Fibroblast of the aortic adventitia (primary cell): Measurements from ENCODE around the gene YTHDF1. TPM values are rescaled to one million over a fixed set of nuclear protein-coding genes. Genes with fewer than 3 reads are reported as not detected.
A peak's percentile ranks its signal among the peaks of the same experiment; 100 is the strongest.

Experiments used
- DNase-seq: peaks from one replicate; pipeline ENCODE4 v3.0.0-alpha.2; 2010; ENCODE audit warnings: low read depth
- H3K4me3 ChIP-seq: 2 replicates; pipeline ENCODE4 v1.5.1; 2011; ENCODE audit warnings: low read depth, mild to moderate bottlenecking, control low read depth, low read length, moderate library complexity
- total RNA-seq: library from RNA; depleted of rRNA; stranded (reverse); fragments of >200 nt; gene quantifications from 2 replicates; pipeline ENCODE4 v1.2.3, GENCODE V29; 2012; ENCODE audit warnings: low replicate concordance
- TF ChIP-seq, protein P1 (sequence below): IDR thresholded peaks from 2 replicates; pipeline ENCODE4 v1.5.1; 2011; ENCODE audit warnings: mild to moderate bottlenecking, low read length, control low read depth, inconsistent platforms; ENCODE audit not compliant: insufficient read depth

Gene YTHDF1
- total RNA-seq, 1 donor = 24.8 TPM

DNA sequence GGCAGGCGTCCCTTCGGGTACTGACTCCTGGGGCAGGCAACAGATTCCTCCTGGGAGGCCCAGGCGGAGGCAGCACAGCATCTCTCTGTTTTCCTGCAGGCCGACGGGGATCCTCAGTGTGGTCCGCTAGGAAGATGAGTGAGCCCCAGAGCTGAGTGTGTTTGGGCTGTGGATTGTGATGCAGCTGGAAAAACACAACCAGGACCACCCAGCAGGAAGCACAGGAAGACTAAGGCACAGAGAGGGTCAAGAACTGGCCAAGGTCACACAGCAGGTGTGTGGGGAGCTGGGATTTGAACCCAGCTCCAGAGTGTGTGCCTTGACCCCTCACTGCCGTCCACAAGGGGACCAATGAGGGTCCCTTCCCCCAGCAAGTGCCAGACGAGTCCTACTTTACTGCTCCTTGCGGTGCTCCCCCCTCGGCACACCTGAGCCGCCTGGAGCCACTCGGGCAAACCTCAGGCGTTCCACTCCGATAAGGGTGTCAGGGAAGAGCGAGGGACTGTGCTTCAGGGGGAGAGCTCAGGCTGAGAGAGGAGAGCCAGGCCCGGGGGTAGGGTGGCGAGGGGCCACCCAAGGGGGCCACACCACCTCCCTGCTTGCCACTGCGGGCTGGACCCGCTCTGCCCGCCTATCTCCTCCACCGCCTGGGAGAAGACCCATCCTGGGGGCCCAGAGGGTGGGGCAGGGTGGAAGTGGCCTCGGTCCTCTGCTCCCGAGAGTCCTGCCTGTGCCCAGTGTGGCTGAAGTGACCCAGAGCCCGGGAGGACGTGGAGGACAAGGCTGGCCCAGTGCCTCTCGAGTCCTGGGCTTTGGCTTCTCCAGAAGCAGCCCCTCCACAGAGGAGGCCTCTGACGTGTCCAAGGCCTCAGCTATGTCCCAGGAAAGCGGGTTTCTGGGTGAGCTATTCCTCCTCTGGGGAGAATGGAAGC, 63.3 kb downstream of the YTHDF1 start:
- TF ChIP-seq, protein P1, sequence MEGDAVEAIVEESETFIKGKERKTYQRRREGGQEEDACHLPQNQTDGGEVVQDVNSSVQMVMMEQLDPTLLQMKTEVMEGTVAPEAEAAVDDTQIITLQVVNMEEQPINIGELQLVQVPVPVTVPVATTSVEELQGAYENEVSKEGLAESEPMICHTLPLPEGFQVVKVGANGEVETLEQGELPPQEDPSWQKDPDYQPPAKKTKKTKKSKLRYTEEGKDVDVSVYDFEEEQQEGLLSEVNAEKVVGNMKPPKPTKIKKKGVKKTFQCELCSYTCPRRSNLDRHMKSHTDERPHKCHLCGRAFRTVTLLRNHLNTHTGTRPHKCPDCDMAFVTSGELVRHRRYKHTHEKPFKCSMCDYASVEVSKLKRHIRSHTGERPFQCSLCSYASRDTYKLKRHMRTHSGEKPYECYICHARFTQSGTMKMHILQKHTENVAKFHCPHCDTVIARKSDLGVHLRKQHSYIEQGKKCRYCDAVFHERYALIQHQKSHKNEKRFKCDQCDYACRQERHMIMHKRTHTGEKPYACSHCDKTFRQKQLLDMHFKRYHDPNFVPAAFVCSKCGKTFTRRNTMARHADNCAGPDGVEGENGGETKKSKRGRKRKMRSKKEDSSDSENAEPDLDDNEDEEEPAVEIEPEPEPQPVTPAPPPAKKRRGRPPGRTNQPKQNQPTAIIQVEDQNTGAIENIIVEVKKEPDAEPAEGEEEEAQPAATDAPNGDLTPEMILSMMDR = no peak
- no peak for DNase-seq
- no peak overlapping the region for H3K4me3 ChIP-seq

DNA sequence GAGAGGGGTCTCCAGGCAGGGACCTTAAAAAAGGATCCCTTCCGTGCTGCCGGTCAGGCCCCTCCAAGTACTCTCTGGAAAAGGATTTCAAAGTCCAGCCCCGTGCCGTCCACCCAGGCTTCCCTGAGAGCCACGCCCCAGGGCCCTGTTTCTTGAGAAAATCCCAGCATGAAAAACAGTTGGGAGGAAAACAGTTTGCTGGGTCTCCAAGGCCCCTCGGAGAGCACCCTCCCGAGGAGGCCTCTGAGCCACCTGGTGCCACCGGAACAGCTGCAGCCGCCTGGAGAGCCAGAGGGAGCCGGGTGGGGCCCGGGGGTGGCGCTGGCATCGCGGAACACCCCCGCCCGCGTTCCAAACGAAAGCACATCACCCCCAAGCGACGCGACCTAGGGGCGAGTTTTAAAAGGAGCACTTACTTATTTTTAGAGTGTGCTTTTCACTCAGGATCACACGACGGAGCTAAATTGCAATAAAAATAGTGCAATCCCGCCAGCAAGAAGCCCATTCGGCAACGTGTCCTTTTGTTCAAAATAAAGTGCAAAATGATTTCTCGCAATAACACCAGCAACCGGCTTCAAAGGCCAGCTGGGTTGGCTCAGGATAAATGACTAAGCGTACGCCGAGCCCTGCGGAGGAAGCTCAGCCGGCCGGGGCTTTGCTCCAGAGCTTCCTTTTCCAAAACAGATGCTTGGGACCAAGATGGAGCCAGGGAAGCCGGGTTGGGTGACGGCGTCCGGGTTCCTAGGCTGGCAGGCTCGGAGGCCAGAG, 64.2 kb downstream of the YTHDF1 start:
- TF ChIP-seq, protein P1 = no peak
- DNase-seq = peak; percentile 34
- no peak overlapping the region for H3K4me3 ChIP-seq

DNA sequence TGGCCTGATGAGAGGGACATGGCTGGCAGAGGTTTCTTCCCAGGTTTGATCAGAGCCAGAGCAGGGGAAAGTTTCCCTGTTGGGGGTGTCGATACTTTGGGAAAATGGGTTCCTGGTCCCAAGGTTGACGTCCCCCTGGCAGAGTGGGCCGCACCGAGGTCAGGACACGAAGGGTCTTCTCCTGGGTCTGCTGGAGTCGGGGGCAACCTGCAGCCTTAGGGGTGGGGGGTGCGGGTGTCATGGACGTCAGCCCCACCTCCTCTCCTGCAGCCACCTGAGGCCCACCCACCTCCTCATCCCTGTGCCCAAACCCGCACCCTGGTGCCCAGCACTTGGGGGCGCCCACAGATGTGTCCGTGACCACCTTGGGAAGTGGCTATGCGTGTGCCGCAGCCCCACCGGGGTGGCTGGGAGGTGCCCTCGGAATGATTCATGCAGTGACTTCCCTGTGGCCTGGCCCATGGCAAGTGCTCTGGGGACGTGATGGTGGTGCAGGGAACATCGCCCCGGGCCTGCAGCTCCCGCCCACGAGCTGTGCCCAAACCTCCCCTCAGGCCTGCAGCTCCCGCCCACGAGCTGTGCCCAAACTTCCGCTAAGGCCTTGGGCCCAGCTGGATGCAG, 64.9 kb downstream of the YTHDF1 start:
- TF ChIP-seq, protein P1 = no peak
- H3K4me3 ChIP-seq = no peak overlapping the region

GRCh38 chr20:63150391-63150898, 65.5 kb downstream of the YTHDF1 start:
- TF ChIP-seq, protein P1 = no peak
- DNase-seq = no peak
- no peak overlapping the region for H3K4me3 ChIP-seq

More for the DNA sequence above, 64.9 kb downstream of the YTHDF1 start:
- no peak for DNase-seq

- no peak overlapping the region for H3K4me3 ChIP-seq
- TF ChIP-seq, protein P1 = no peak
- DNase-seq = no peak
Measured at GRCh38 chr20:63149531-63150192, 66.3 kb downstream of the YTHDF1 start.

GRCh38 chr20:63148696-63149095, 67.2 kb downstream of the YTHDF1 start:
- no peak overlapping the region for H3K4me3 ChIP-seq
- TF ChIP-seq, protein P1 = no peak
- DNase-seq = no peak
